GM21619 (cell line): ENCODE results near the gene PARD3.
"Not testable (repeated sequence)": the region's sequence is repeated elsewhere in the genome, so short reads cannot be mapped to it uniquely, and the experiment has no call there.

ENCODE experiments used
- ATAC-seq: cut with Tn5 transposase; IDR thresholded peaks from one replicate; pipeline ENCODE4 v1.9.1; 2021; ENCODE audit not compliant: unreplicated experiment

PARD3 gene

DNA sequence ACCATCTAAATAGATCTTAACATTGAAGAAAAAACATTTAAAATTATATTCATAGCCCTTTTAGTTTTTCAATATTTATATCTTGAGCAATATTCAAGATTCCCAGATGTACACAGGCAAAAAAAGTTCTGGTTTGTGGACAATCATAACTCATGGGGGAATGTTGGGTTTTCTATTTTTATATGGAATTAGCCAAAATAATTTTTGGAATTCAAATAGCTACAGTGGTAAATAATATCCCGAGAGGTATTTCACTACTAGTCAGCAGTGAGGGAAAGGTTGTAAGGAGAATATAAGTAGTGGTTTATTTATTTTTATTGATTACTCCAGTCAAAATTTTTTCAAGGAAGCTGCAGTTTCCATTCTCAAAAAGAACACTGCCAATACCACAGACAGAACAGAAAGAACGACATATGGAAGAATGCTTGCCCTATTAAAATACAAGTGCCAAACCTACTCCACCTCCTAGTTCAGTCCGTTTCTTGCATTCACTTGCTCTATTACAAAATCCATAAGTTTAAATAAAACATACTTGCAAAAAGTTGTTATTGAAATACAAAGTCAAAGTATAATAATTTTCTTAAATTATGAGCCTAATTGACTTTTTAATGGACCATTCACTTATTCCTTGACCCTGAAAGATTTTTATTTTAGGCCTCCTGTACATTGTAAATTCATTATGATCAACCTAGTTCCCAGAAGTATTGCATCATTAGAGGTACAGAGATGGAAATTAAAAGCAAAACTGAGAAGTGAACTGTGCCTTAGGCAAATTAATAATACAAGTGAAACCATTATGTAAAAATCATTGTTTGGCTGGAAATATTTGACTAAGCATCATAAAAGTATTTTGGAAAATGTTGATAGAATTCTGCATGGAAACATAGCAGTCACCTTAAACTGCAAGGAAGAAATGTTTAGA is 533.2 kb downstream of the PARD3 start:
- no peak for ATAC-seq

DNA sequence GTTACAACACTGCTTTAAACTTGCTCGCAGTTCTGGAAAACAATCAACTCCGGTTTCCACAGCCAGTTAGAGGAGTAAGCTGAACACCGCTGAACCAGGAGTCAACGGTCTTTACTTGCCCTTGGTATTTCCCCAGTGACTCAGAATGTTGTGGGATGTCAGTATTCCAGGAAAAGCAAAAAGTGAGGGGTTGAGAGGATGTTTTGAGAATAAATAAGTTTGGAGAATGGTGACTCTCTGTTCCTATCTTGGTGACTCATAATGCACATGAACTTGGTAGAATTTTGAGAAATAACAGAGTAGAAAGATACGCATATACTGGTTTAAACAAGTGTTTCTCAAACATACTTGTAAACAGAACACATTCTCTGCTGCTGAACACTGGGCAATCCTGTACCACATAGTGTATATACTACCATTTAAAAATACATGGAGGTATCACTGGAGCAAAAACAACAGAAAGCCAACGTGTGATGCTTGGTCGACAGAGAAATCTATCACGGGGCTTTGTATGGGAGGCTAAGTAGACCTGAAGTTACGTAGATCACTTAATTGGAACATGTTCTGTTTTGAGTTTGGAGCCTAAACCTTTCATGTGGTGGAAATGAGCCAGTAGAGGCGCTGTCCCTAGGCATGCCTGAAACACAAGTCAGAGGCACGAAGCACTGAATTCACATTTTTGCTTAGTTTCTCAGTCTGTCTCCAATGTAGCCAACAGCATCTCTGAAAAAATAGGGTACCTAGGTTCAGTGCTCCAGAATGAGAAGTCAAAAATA is 534.3 kb downstream of the PARD3 start:
- no peak for ATAC-seq

DNA sequence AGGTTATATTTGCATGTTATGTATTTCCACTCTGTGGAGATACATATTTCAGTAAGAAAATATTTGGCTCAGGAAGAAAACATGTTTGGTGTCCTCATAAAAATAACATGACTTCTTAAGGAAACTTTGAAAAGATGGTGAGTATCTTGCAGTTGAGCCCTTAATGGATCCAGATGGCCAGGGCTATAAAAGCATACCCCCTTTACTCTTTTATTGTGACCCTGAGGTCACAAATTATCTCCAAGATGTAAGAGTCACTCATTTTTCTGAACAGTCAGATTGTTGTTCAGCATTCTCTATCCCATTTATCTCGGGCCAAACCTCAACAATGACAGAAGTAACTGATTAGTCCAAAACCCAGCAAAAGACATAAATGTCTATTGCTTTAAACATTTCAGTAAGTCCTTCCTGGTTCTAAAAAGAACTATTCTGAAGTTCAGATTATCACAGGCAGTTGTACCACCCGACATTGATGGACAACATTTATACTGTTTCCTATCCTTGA is 539.4 kb downstream of the PARD3 start:
- no peak for ATAC-seq

DNA sequence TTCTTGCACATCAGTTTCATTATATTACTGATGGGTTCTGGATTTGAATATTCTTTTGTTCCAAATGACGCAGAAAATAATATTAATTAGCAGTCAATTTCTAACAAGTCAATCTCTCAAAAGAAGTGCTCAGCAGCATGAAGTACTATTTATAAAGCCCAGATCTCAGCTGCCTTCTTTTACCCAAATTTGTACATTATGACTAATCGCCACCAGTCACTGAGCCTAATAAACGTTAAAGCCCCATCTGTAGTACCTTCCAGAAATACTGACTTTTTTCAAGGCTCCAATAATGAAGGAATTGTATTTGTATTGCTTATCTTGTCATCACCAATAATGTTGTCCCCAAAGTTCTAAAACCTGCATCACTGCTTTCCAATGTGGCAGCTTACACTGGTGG is 540.2 kb downstream of the PARD3 start:
- no peak for ATAC-seq

DNA sequence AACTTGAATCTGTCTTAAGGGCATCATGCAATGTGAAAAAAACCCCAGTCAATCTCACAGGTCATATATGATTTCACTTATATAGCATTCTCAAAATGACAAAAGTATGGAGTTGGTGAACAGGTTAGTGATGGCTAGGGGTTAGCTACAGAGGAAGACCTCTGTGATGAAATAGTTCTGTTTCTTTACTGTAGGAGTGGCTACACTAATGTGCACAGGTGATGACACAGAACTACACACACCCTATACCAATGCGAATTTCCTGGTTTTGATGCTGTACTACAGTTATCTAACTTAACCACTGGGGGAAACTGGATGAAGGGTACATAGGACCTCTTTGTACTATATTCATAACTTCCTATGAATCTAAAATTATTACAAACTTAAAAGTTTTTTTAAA is 541.8 kb downstream of the PARD3 start:
- ATAC-seq: no peak

DNA sequence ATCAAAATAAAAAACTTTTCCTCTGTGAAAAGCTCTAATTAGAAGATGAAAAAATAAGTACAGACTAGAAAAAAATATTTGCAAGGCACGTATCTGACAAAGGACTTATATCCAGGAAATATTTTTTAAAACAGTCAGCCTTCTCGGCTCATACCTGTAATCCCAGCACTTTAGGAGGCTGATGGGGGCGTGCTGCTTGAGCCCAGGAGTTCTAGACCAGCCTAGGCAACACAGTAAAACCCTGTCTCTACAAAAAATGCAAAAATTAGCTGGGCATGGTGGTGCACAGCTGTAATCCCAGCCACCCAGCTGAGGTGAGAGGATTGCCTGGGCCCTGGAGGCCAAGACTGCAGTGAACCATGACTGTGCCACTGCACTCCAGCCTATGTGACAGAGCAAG is 542.8 kb downstream of the PARD3 start:
- ATAC-seq: no peak

DNA sequence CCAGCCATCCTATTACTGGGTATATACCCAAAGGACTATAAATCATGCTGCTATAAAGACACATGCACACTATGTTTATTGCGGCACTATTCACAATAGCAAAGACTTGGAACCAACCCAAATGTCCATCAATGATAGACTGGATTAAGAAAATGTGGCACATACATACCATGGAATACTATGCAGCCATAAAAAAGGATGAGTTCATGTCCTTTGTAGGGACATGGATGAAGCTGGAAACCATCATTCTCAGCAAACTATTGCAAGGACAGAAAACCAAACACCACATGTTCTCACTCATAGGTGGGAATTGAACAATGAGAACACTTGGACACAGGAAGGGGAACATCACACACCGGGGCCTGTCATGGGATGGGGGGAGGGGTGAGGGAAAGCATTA is 546.7 kb downstream of the PARD3 start:
- ATAC-seq: not testable (repeated sequence)

DNA sequence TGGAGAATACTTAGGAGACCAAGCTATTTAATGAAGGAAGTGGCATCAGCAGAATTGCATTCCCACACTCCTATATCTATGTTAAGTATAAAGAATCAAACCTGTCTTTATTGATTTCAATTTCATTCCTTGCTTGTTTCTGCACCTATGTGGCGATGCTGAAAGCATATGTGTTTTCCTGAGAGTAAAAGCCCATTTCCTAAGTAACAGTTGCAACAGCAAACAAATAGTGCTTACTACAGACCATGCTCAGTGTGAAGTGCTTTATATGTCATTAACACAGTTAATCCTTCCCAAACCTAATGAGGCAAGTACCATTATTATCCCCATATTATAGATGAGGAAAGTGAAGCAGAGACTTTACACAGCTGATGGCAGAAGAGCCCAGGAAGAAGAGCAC is 552.1 kb downstream of the PARD3 start:
- ATAC-seq: no peak

DNA sequence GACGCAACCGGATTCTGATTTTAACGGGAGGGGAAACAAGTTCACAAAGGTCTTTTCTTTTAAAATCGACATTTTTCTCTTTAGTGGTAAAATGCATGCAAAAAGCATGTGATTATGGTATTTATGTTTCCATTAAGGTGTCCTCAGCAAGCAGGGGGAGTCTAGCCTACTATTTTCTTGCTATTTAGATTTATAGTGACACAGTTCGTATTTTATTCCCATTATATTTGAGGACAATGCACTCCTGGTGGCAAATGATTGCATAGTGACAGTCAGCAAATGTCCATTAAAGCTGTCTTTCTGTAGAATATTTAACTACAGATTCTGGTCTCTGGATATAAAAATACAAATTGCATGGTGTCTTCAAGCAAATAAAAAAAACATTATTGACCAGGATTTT is 554.2 kb downstream of the PARD3 start:
- no peak for ATAC-seq

DNA sequence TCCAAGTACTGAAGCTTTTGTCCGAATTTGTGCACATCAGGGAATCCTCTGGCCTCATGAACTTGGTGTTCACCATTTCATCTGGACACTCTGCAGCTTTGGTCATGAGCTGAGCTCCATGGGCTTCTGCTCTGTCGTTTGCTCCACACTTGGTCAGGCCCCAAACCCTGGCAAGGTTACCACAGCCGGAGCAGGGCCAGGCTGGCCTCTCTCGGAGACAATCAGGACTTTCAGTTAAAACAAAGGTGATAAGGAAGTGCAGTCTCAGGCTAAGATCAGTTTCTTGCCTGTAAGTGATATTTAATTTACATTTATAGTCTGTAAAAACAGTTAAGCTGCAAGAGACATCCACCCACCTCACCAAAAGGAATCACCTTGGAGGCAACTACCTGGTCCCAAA is 558.9 kb downstream of the PARD3 start:
- ATAC-seq: no peak

DNA sequence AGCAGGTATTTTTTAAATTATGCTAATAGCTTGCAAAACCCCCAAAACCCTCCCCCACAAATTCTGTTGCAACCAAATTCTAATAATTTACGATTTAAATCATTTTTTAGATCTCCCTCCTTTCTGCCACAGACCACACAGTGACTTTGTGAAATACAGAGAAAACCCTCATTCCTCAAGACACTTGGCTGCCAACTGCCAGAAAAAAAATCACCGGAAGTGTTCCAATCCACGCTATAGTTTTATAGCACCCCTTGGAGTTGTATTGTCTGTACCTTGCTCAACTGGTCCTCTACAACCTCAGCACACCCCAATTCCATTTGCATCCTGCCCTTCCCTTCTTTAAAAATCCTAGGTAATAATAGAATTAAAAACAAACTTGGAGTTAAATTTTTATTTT is 560.1 kb downstream of the PARD3 start:
- ATAC-seq: no peak

DNA sequence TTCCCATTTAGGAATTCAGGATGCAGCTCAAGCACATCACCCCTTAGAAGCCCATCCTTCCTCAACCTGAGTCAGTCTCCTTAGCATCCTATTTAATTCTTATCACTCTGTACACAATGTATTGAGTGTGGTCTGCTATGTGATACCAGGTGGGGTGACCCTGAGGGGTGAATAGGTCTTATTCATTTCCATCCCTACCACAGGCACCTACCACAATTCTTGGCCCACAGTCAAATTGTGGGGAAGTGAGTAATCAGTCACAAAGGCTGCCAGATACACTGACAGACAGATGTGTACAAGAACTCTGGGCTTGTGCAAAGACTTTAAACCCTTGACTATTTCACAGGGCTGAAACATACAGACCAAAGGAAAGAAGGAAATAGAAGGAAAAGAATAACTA is 560.5 kb downstream of the PARD3 start:
- peak; percentile 73 for ATAC-seq

DNA sequence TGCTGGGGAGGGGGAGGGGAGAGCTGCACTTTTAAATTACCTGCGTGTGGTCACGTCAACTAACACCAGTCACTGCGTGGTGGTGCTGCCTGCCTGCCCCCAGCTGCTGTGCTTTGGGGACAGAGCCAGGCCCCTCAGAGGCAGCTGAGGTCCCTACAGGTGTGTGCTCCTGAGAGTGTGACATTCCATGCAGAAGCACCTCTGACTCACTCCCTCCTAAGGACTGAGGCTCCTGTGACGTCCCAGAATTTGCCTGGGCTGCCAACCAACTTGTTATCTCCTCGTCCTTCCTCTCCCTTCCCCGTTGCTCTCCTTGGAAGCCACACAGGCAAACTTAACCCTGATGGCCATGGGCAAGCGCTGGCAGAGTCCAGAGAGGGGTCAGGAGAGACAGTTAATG is 563.0 kb downstream of the PARD3 start:
- no peak for ATAC-seq

DNA sequence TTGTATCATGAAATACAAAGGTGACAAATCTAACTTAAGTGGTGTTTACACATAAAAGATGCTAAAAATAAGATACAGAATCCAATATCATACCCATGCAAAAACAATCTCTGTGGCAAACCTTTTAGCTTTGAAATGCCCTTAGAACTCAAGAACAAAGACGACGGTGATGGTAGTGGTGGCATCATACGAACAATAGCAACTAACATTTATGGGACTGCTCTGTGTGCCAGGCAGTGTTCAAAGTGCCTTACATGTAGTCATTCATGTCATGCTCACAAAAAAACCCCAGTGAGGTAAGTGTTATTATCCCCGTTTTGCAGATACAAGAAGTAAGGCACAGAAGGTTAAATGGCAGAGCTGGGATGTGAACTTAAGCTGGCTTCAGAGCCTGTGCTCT is 563.9 kb downstream of the PARD3 start:
- no peak for ATAC-seq

DNA sequence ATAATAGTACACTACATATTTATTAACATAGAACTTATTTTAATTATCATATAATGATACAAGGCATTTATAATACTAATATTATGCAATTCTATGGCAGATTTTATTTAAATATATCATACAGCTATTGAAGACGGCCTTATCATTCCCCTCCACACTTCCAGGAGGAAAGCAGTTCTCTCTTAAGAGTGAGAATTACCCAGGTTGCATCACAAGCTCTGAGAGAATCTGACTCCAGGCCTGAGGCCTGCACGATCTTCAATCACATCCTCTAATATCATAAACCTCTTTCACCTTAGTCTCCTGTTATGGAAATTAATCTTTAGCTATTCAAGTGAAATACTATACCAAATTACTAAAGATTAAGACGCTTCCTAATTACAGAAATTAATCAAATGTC is 564.4 kb downstream of the PARD3 start:
- ATAC-seq: no peak

DNA sequence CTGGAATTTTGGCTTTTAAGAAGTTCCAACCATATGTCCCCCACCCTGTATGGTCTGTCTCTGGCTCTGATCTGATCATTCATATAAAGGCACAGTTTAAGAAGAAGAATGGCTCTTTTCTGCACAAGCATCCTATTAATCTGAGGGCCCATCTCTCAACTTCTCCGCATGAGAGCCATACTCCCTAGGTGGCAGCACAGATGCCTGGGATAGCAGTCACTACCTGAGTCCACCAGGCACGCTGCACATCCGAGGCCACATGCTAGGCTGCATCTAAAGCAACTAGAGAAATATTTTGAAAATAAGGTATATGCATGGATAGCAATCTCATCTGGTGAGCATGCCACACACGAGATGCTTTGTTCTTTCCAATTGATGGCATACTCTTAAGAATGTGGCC is 565.5 kb downstream of the PARD3 start:
- no peak for ATAC-seq

DNA sequence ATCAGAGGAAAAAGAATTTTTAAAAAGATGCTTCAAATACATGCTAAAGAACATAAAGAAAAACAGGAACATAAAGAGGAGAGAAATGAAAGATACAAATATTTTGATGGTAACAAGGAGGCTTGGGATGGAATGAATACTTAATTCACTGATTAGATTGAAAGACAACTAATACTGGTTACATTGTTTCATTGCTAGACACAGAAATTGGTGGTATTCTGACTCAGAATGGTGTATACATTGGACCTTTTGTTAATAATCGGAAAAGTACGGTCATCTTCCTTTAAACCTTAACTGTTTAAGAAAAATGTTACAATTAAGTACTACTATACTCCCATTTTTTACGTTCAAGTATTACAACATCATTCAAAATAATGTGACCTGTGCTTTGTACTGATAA is 567.5 kb downstream of the PARD3 start:
- ATAC-seq: no peak

DNA sequence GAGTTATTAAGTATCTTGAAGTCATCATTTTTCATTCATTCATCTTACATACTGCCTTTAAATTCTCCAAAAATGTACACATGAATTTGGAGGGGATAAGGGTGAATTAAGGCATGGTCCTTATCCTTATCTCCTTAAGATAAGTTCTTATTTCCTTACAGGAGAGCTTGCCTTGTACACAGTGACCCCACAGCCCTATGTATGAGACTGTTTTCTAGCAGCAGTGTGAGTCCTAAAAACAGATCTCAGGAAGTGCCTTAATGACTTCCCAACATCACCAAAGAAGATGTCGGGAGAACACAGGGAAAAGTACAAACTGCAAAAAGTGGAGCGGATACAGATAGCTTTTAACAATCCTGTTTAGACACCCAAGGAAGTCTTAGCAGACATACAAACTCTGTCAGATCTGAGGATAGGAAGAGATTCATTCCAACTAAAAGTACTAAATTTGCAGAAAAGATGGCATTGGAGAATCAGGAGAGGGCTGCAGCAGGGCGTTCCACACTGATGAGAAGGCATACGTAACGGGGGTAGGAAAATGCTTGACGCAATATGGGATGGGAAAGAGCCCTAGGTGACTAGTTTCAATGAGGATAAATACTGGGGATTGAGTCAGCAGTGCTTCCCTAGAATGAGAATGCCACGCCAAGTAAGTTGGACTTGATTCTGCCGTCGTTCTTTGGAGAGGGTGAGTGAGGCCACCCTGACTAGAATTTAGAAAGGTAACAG is 570.2 kb downstream of the PARD3 start:
- ATAC-seq: no peak

DNA sequence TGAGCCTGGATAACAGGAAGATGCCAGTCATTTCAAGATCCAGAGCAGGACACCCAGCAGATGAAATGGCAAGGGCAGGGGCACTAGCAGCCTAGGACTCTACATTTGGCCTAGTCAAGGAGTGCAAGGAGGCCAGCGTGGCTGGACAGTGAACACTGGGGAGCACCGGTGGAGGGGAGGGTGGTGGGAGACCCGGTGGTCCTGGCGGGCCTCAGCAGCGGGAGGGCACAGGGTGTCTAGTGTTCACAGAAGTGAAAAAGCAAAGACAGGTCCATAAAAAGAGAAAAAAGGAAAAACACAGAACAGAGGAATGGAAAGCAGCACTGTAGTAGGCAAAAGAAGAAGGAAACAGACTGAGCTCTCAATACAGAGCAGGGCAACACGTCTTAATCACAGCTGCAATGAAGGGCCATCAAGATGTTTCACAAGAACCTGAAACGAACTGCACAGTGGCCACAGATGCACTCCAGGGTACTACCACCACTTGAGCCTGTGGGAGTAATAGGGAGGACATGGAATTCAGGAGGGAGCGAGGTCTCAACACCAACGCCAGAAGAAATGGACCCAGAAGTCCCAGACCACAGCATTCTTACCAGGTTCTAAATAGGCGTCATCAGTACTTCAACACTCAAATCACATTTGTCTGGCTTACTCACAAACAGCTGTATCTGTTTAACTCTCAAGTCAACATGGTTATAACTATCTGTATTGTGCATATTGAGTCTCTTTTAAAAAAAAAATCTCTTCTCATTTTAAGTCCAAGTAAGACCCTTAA is 573.7 kb downstream of the PARD3 start:
- no peak for ATAC-seq

DNA sequence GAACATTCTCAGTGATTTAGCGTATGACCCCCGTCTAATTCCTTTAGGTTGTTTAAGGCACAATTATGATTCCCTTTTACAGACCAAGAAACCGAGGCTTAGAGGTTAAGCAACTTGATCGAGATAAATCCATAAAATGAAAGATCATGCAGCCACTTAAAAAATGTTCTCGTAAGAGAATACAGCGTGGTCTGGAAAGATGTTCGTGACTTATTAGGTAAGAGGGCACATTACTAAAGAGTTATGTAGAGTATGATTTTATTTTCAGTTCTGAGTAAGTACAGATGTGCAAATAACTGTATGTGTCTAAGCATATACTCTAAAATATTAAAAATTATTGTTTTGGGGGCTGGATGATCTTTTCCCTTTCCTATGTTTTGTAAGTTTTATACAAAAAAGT is 575.1 kb downstream of the PARD3 start:
- no peak for ATAC-seq
